ENCODE results near the gene C2orf42.
A peak's percentile ranks its signal among the peaks of the same experiment; 100 is the strongest.

The C2orf42 gene

DNA sequence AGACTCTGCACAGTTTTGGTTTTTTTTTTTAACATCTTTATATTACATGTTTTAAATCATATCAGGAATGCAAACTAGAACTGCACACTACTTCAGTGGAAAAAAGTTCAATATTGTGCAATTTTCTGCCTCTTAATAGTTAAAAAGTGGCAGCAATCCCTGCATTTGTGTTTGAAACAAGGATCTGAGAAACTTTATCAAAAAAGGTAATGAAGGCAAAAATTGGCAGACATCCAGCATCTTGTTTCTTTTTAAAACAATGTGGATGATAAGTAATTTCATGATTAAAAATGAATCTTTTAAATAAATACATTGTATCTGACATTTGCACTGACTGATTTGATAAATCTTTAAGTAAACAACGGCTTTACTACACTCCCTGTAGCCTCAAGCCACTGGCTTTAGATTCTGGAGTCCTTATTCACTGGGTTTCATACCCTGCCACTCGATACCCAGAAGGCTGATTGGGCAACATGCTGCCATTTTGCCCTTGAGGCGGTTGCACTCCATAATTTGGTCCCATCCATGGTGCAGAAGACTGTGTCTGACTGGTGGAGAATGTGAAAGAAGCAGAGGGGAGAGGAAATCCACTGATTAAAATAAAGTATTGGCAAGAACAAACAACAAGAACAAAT is 21.6 kb upstream of the C2orf42 start:
- Histone ChIP-seq H2AFZ (ENCODE audit: low read depth, low read length) (no peak overlapping the region), H3K4me1 (ENCODE audit: insufficient read depth, low read length) (no peaks in the 10 kb centered on the region), H3K4me3 (ENCODE audit: low read depth in 1 of 2, low read length in 2 of 2) (no peak overlapping the region), H3K27me3 (ENCODE audit: insufficient read depth, low read length, poor library complexity) (no peaks in the 10 kb centered on the region), H4K20me1 (ENCODE audit: insufficient read depth, low read length) (no peaks in the 10 kb centered on the region), H3K79me2 (ENCODE audit: insufficient read depth, low read length) (no peaks in the 10 kb centered on the region), H3K9me3 (ENCODE audit: insufficient read depth, low read length, severe bottlenecking) (no peaks in the 10 kb centered on the region), H3K36me3 (ENCODE audit: insufficient read depth, low read length) (peaks cover 71% of the 10 kb centered on the region), H3K4me2 (ENCODE audit: insufficient read depth, low read length) (no peak overlapping the region), H3K9ac (ENCODE audit: low read depth, low read length) (no peak overlapping the region), H3K27ac (ENCODE audit: low read length) (no peak overlapping the region)
- TF ChIP-seq EZH2 (IDR thresholded peaks at IDR 0.05; ENCODE audit: borderline replicate concordance, low read depth, low read length, severe bottlenecking) = no peak
- ATAC-seq (ENCODE audit: insufficient read depth, low read depth) = no peak
- DNase-seq = no peak

DNA sequence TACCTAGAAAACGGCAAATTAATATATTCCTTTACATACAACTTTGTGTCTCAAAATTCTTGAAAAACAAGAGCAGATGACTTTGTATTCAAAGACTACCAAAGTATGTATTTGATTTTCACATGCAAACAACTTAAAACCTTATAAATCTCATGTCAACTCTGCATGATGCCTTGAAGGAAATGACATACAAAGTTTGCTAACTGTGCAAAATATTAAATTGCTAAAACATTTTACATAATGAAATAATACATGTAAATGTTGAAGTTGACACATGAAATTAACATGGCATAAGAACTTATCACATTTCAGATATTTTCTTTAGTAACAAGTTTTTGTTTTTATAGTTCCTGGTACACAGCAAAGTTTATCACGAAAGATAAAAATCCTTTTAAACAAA is 20.8 kb upstream of the C2orf42 start:
- Histone ChIP-seq H3K9me3 (ENCODE audit: insufficient read depth, low read length, severe bottlenecking) (no peaks in the 10 kb centered on the region), H3K36me3 (ENCODE audit: insufficient read depth, low read length) (peaks cover 65% of the 10 kb centered on the region), H2AFZ (ENCODE audit: low read depth, low read length) (no peak overlapping the region), H3K4me2 (ENCODE audit: insufficient read depth, low read length) (no peak overlapping the region), H3K4me1 (ENCODE audit: insufficient read depth, low read length) (no peaks in the 10 kb centered on the region), H3K9ac (ENCODE audit: low read depth, low read length) (no peak overlapping the region), H3K27me3 (ENCODE audit: insufficient read depth, low read length, poor library complexity) (no peaks in the 10 kb centered on the region), H4K20me1 (ENCODE audit: insufficient read depth, low read length) (no peaks in the 10 kb centered on the region), H3K79me2 (ENCODE audit: insufficient read depth, low read length) (no peaks in the 10 kb centered on the region), H3K4me3 (ENCODE audit: low read depth in 1 of 2, low read length in 2 of 2) (no peak overlapping the region), H3K27ac (ENCODE audit: low read length) (no peak overlapping the region)
- DNase-seq (no peak), ATAC-seq (ENCODE audit: insufficient read depth, low read depth) (no peak)
- TF ChIP-seq, protein P1, sequence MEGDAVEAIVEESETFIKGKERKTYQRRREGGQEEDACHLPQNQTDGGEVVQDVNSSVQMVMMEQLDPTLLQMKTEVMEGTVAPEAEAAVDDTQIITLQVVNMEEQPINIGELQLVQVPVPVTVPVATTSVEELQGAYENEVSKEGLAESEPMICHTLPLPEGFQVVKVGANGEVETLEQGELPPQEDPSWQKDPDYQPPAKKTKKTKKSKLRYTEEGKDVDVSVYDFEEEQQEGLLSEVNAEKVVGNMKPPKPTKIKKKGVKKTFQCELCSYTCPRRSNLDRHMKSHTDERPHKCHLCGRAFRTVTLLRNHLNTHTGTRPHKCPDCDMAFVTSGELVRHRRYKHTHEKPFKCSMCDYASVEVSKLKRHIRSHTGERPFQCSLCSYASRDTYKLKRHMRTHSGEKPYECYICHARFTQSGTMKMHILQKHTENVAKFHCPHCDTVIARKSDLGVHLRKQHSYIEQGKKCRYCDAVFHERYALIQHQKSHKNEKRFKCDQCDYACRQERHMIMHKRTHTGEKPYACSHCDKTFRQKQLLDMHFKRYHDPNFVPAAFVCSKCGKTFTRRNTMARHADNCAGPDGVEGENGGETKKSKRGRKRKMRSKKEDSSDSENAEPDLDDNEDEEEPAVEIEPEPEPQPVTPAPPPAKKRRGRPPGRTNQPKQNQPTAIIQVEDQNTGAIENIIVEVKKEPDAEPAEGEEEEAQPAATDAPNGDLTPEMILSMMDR (IDR thresholded peaks at IDR 0.05; ENCODE audit: borderline replicate concordance, extremely low read depth, low read length, poor library complexity, severe bottlenecking) = no peak
- TF ChIP-seq EZH2 (IDR thresholded peaks at IDR 0.05; ENCODE audit: borderline replicate concordance, low read depth, low read length, severe bottlenecking) = no peak

DNA sequence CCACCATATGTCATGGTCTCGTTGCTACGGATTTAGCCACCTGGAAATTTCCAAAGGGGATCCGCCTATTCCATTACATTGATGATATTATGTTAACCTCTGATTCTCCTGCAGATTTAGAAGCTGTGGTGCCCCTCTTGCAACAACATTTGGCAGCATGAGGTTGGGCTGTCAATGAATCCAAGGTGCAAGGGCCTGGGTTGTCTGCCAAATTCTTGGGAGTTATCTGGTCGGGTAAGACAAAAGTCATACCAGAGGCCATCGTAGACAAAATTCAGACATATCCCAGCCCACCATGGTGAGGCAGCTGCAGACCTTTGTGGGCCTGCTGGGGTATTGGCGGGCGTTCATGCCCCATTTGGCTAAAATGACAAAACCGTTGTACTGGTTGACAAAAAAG is 13.6 kb upstream of the C2orf42 start:
- Histone ChIP-seq H3K4me3 (ENCODE audit: low read depth in 1 of 2, low read length in 2 of 2) (no peak overlapping the region), H2AFZ (ENCODE audit: low read depth, low read length) (no peak overlapping the region), H4K20me1 (ENCODE audit: insufficient read depth, low read length) (no peaks in the 10 kb centered on the region), H3K9me3 (ENCODE audit: insufficient read depth, low read length, severe bottlenecking) (no peaks in the 10 kb centered on the region), H3K36me3 (ENCODE audit: insufficient read depth, low read length) (peaks cover 4% of the 10 kb centered on the region; the same call in 1 of the 2 replicates), H3K9ac (ENCODE audit: low read depth, low read length) (no peak overlapping the region), H3K27me3 (ENCODE audit: insufficient read depth, low read length, poor library complexity) (no peaks in the 10 kb centered on the region), H3K27ac (ENCODE audit: low read length) (no peak overlapping the region), H3K4me2 (ENCODE audit: insufficient read depth, low read length) (no peak overlapping the region), H3K79me2 (ENCODE audit: insufficient read depth, low read length) (no peaks in the 10 kb centered on the region), H3K4me1 (ENCODE audit: insufficient read depth, low read length) (no peaks in the 10 kb centered on the region)
- 0 out of 3 replicates have a peak, but pooled peaks have one; percentile 8 for ATAC-seq (ENCODE audit: insufficient read depth, low read depth)
- no peak for DNase-seq
- no peak for TF ChIP-seq EZH2 (IDR thresholded peaks at IDR 0.05; ENCODE audit: borderline replicate concordance, low read depth, low read length, severe bottlenecking)
- TF ChIP-seq, protein P1 (IDR thresholded peaks at IDR 0.05; ENCODE audit: borderline replicate concordance, extremely low read depth, low read length, poor library complexity, severe bottlenecking) = no peak

DNA sequence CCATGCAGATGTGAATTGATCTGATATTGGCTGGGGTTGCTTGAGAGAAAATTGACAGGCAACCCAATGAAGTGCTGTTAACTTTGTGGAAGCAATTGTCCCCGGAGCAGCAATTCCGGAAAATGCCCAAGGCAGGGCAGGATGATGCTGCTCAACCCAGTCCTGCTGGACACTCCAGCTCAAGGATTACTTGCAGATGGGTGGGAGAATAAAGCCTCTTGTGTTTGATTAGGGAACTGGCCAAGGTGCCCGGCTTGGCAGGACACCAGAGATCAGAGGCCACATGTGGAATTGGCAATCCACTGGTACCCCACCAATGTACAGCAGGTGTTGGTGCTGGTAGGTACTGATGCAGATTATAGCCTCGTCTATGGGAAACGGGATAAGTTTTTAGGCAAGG is 12.3 kb upstream of the C2orf42 start:
- no peak for TF ChIP-seq EZH2 (IDR thresholded peaks at IDR 0.05; ENCODE audit: borderline replicate concordance, low read depth, low read length, severe bottlenecking)
- TF ChIP-seq, protein P1 (IDR thresholded peaks at IDR 0.05; ENCODE audit: borderline replicate concordance, extremely low read depth, low read length, poor library complexity, severe bottlenecking) = no peak
- DNase-seq (no peak), ATAC-seq (ENCODE audit: insufficient read depth, low read depth) (no peak)
- no peak overlapping the region for H3K4me2 ChIP-seq (ENCODE audit: insufficient read depth, low read length)
- H3K9ac ChIP-seq (ENCODE audit: low read depth, low read length) = no peak overlapping the region
- H3K79me2 ChIP-seq (ENCODE audit: insufficient read depth, low read length) = no peaks in the 10 kb centered on the region
- H4K20me1 ChIP-seq (ENCODE audit: insufficient read depth, low read length) = no peaks in the 10 kb centered on the region
- no peaks in the 10 kb centered on the region for H3K27me3 ChIP-seq (ENCODE audit: insufficient read depth, low read length, poor library complexity)
- no peak overlapping the region for H3K4me3 ChIP-seq (ENCODE audit: low read depth in 1 of 2, low read length in 2 of 2)
- H3K36me3 ChIP-seq (ENCODE audit: insufficient read depth, low read length) = no peaks in the 10 kb centered on the region
- no peaks in the 10 kb centered on the region for H3K4me1 ChIP-seq (ENCODE audit: insufficient read depth, low read length)
- H3K27ac ChIP-seq (ENCODE audit: low read length) = no peak overlapping the region
- H2AFZ ChIP-seq (ENCODE audit: low read depth, low read length) = no peak overlapping the region
- no peaks in the 10 kb centered on the region for H3K9me3 ChIP-seq (ENCODE audit: insufficient read depth, low read length, severe bottlenecking)

Measured in DND-41 (cell line).